CD4-positive, alpha-beta T cell treated with Interleukin-15 for 4 hours (primary cell): ENCODE data around the gene LGR4.

Experiments used
- DNase-seq: peaks from one replicate; pipeline ENCODE4 v3.0.0-alpha.2; 2020; ENCODE audit warnings: low spot score

LGR4 gene

GRCh38 chr11:27373856-27374602 is 98.6 kb downstream of the LGR4 start:
- no peak for DNase-seq

- DNase-seq, result no peak
Measured at GRCh38 chr11:27373392-27373791, 99.2 kb downstream of the LGR4 start.

- no peak for DNase-seq
Measured at GRCh38 chr11:27372164-27372563, 100.4 kb downstream of the LGR4 start.

- DNase-seq, result no peak
Measured at GRCh38 chr11:27371489-27371888, 101.1 kb downstream of the LGR4 start.

GRCh38 chr11:27370374-27370773 is 102.2 kb downstream of the LGR4 start:
- no peak for DNase-seq

GRCh38 chr11:27367881-27368280 is 104.7 kb downstream of the LGR4 start:
- no peak for DNase-seq

GRCh38 chr11:27363576-27364117 is 108.9 kb downstream of the LGR4 start:
- no peak for DNase-seq

GRCh38 chr11:27362749-27363575 is 109.6 kb downstream of the LGR4 start, which contains the start of gene CCDC34:
CCDC34 (minus strand) TSS chr11:27363215; CDS start chr11:27363194, 21 bp downstream.
- peak; percentile 87 for DNase-seq

- DNase-seq, result no peak
Measured at GRCh38 chr11:27361649-27362431, 110.8 kb downstream of the LGR4 start.

- no peak for DNase-seq
Measured at GRCh38 chr11:27358296-27358695, 114.3 kb downstream of the LGR4 start.

- DNase-seq, result no peak
Measured at GRCh38 chr11:27357250-27357649, 115.3 kb downstream of the LGR4 start.

- no peak for DNase-seq
Measured at GRCh38 chr11:27356624-27357222, 115.9 kb downstream of the LGR4 start.

- no peak for DNase-seq
Measured at GRCh38 chr11:27355575-27356104, 117.0 kb downstream of the LGR4 start.

- no peak for DNase-seq
Measured at GRCh38 chr11:27354359-27354965, 118.1 kb downstream of the LGR4 start.

- DNase-seq, result no peak
Measured at GRCh38 chr11:27353593-27354358, 118.8 kb downstream of the LGR4 start.

- no peak for DNase-seq
Measured at GRCh38 chr11:27352781-27353180, 119.8 kb downstream of the LGR4 start.

GRCh38 chr11:27350511-27350910 is 122.1 kb downstream of the LGR4 start:
- DNase-seq, result no peak

GRCh38 chr11:27349919-27350318 is 122.7 kb downstream of the LGR4 start:
- no peak for DNase-seq

GRCh38 chr11:27348340-27348873 is 124.2 kb downstream of the LGR4 start:
- DNase-seq, result no peak
